Panc1 (cell line): ENCODE data around the gene MYRFL.

Experiments used
- POLR2AphosphoS5 ChIP-seq: IDR thresholded peaks from 2 replicates; pipeline ENCODE4 v1.6.1; 2012; ENCODE audit warnings: mild to moderate bottlenecking, low read depth, low read length, moderate library complexity
- TCF7L2 ChIP-seq: IDR thresholded peaks from 2 replicates; pipeline ENCODE4 v1.6.1; 2011; ENCODE audit warnings: mild to moderate bottlenecking, low read depth, low read length, inconsistent platforms
- TF ChIP-seq, protein P1 (sequence below): fragments of 450-650 bp; IDR thresholded peaks from 2 replicates; pipeline ENCODE4 v1.5.1; 2017; ENCODE audit warnings: mild to moderate bottlenecking
- TF ChIP-seq, protein P2 (sequence below), 2 experiments: IDR thresholded peaks; 2 replicates each; pipeline ENCODE4 v1.6.1; 2011 to 2012; ENCODE audit warnings: low read depth in 2 of 2, control low read depth in 1 of 2, low read length in 1 of 2, mild to moderate bottlenecking in 1 of 2, moderate library complexity in 1 of 2; ENCODE audit not compliant: insufficient read depth in 1 of 2

DNA sequence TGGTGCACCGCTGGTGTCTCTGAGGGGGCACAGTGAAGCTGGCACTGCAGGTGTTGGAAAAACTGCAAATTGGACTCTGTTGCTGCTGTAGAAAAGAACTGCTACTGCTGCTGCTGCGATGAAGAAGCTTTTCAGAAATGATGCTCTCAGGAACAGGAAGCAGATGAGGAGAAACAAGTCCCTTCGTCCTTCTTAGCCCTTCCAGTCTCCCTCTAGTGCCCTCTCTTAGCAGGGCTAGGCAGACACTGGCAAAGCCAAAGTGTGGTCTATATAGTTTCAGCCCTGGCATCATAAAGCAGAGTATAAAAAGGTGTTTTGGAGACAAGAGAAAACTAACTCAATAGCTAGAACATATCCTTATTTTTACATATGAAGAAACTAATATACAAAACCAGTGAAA is 174.5 kb downstream of the MYRFL start:
- TF ChIP-seq, protein P1, sequence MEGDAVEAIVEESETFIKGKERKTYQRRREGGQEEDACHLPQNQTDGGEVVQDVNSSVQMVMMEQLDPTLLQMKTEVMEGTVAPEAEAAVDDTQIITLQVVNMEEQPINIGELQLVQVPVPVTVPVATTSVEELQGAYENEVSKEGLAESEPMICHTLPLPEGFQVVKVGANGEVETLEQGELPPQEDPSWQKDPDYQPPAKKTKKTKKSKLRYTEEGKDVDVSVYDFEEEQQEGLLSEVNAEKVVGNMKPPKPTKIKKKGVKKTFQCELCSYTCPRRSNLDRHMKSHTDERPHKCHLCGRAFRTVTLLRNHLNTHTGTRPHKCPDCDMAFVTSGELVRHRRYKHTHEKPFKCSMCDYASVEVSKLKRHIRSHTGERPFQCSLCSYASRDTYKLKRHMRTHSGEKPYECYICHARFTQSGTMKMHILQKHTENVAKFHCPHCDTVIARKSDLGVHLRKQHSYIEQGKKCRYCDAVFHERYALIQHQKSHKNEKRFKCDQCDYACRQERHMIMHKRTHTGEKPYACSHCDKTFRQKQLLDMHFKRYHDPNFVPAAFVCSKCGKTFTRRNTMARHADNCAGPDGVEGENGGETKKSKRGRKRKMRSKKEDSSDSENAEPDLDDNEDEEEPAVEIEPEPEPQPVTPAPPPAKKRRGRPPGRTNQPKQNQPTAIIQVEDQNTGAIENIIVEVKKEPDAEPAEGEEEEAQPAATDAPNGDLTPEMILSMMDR = no peak
- TF ChIP-seq POLR2AphosphoS5 (no peak), TCF7L2 (no peak)
- TF ChIP-seq, protein P2, sequence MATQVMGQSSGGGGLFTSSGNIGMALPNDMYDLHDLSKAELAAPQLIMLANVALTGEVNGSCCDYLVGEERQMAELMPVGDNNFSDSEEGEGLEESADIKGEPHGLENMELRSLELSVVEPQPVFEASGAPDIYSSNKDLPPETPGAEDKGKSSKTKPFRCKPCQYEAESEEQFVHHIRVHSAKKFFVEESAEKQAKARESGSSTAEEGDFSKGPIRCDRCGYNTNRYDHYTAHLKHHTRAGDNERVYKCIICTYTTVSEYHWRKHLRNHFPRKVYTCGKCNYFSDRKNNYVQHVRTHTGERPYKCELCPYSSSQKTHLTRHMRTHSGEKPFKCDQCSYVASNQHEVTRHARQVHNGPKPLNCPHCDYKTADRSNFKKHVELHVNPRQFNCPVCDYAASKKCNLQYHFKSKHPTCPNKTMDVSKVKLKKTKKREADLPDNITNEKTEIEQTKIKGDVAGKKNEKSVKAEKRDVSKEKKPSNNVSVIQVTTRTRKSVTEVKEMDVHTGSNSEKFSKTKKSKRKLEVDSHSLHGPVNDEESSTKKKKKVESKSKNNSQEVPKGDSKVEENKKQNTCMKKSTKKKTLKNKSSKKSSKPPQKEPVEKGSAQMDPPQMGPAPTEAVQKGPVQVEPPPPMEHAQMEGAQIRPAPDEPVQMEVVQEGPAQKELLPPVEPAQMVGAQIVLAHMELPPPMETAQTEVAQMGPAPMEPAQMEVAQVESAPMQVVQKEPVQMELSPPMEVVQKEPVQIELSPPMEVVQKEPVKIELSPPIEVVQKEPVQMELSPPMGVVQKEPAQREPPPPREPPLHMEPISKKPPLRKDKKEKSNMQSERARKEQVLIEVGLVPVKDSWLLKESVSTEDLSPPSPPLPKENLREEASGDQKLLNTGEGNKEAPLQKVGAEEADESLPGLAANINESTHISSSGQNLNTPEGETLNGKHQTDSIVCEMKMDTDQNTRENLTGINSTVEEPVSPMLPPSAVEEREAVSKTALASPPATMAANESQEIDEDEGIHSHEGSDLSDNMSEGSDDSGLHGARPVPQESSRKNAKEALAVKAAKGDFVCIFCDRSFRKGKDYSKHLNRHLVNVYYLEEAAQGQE (IDR thresholded peaks at IDR 0.05; ENCODE audit: insufficient read depth in 1 of 2, low read depth in 2 of 2, low read length in 1 of 2) = no peak
